Inflammatory macrophage treated with lipopolysaccharide for 1 hour (primary cell): ENCODE results near the gene TBC1D5.

Source experiments
- DNase-seq, 2 donors: peaks; one replicate each; pipeline ENCODE4 v3.0.0-alpha.2; 2020 to 2022

Gene TBC1D5

GRCh38 chr3:17459470-17459993 is 282.9 kb downstream of the TBC1D5 start:
- DNase-seq = no peak

GRCh38 chr3:17456650-17457049 is 285.8 kb downstream of the TBC1D5 start:
- no peak for DNase-seq

GRCh38 chr3:17456046-17456445 is 286.4 kb downstream of the TBC1D5 start:
- DNase-seq = no peak

- no peak for DNase-seq
Measured at GRCh38 chr3:17444865-17445264, 297.6 kb downstream of the TBC1D5 start.

- no peak for DNase-seq
Measured at GRCh38 chr3:17443142-17443541, 299.3 kb downstream of the TBC1D5 start.

- peak in 1 of 2 donors; percentile 25 for DNase-seq
Measured at GRCh38 chr3:17442332-17443049, 299.9 kb downstream of the TBC1D5 start.

GRCh38 chr3:17433876-17434275 is 308.6 kb downstream of the TBC1D5 start:
- DNase-seq = no peak

GRCh38 chr3:17432236-17432635 is 310.2 kb downstream of the TBC1D5 start:
- DNase-seq = no peak

- DNase-seq = no peak
Measured at GRCh38 chr3:17431484-17432045, 310.9 kb downstream of the TBC1D5 start.

- peak in 1 of 2 donors; percentile 32 for DNase-seq
Measured at GRCh38 chr3:17431004-17431403, 311.4 kb downstream of the TBC1D5 start.

- DNase-seq = no peak
Measured at GRCh38 chr3:17430582-17430981, 311.8 kb downstream of the TBC1D5 start.

GRCh38 chr3:17423786-17424536 is 318.5 kb downstream of the TBC1D5 start:
- DNase-seq = no peak

GRCh38 chr3:17422636-17423035 is 319.8 kb downstream of the TBC1D5 start:
- DNase-seq = no peak

GRCh38 chr3:17420668-17421067 is 321.8 kb downstream of the TBC1D5 start:
- no peak for DNase-seq

- DNase-seq = peak; percentile 33 to 67
Measured at GRCh38 chr3:17412950-17413530, 329.4 kb downstream of the TBC1D5 start.

- DNase-seq = no peak
Measured at GRCh38 chr3:17411157-17411877, 331.1 kb downstream of the TBC1D5 start.

- no peak for DNase-seq
Measured at GRCh38 chr3:17407576-17407975, 334.9 kb downstream of the TBC1D5 start.

- DNase-seq = no peak
Measured at GRCh38 chr3:17404548-17404947, 337.9 kb downstream of the TBC1D5 start.

- DNase-seq = no peak
Measured at GRCh38 chr3:17402442-17402841, 340.0 kb downstream of the TBC1D5 start.

- no peak for DNase-seq
Measured at GRCh38 chr3:17401912-17402311, 340.5 kb downstream of the TBC1D5 start.

- no peak for DNase-seq
Measured at GRCh38 chr3:17399586-17399985, 342.8 kb downstream of the TBC1D5 start.

- DNase-seq = peak; percentile 5 to 10
Measured at GRCh38 chr3:17398959-17399551, 343.4 kb downstream of the TBC1D5 start.
